Measurements from ENCODE around the gene SLC37A4.

DNA sequence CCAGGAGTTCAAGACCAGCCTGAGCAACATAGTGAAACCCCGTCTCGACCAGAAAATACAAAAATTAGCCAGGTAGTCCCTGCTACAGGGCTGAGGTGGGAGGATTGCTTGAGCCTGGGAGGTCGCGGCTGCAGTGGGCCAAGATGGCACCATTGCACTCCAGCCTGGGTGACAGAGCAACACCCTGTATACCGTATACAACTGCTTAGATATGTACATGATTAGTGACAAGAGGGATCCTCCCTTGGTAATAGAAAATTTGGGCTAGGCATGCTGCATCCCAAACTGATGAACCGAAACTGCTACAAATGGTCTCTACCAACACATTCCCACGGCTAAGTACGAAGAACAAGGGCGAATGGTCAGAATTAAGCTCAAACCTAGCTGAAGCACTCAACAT is 12.2 kb upstream of the SLC37A4 start:
- TF ChIP-seq, protein P1, sequence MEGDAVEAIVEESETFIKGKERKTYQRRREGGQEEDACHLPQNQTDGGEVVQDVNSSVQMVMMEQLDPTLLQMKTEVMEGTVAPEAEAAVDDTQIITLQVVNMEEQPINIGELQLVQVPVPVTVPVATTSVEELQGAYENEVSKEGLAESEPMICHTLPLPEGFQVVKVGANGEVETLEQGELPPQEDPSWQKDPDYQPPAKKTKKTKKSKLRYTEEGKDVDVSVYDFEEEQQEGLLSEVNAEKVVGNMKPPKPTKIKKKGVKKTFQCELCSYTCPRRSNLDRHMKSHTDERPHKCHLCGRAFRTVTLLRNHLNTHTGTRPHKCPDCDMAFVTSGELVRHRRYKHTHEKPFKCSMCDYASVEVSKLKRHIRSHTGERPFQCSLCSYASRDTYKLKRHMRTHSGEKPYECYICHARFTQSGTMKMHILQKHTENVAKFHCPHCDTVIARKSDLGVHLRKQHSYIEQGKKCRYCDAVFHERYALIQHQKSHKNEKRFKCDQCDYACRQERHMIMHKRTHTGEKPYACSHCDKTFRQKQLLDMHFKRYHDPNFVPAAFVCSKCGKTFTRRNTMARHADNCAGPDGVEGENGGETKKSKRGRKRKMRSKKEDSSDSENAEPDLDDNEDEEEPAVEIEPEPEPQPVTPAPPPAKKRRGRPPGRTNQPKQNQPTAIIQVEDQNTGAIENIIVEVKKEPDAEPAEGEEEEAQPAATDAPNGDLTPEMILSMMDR (IDR thresholded peaks at IDR 0.05): no peak
- TF ChIP-seq POLR2A (IDR thresholded peaks at IDR 0.05): no peak
